GM12878 (cell line): Measurements from ENCODE around the gene GNA15. TPM values are rescaled to one million over a fixed set of nuclear protein-coding genes. Genes with fewer than 3 reads are reported as not detected.
A peak's percentile ranks its signal among the peaks of the same experiment; 100 is the strongest.

Source experiments
- ATAC-seq: fragments of 200-7000 bp; cut with Tn5 transposase; 3 replicates; pipeline ENCODE4 v1.9.1; 2020; ENCODE audit warnings: mild to moderate bottlenecking, moderate library complexity
- BruUV-seq: library from RNA; stranded (reverse); fragments of 400-500 nt; replicated peaks from 2 replicates; lab custom pipeline; 2021; lab: Mats Ljungman, UMichigan
- CTCF ChIA-PET: fragments of 300-600 bp; sonication (Branson Sonifier 250); formaldehyde crosslinking; extraction: SDS; loops from one replicate; lab custom pipeline; 2021; ENCODE audit warnings: inconsistent platforms; lab: Yijun Ruan, JAX
- POLR2A ChIA-PET: fragments of 350-600 bp; formaldehyde crosslinking; extraction: SDS; loops from one replicate; lab custom pipeline; 2021; ENCODE audit warnings: inconsistent platforms; lab: Charles Lee
- RAD21 ChIA-PET: fragments of 300-600 bp; sonication (Branson Sonifier 250); formaldehyde crosslinking; loops from one replicate; lab custom pipeline; 2023; ENCODE audit warnings: antibody characterized with exemption; ENCODE audit not compliant: unreplicated experiment; lab: Charles Lee
- SMC1A ChIA-PET: fragments of 300-600 bp; sonication (Branson Sonifier 250); formaldehyde crosslinking; loops from one replicate; lab custom pipeline; 2023; ENCODE audit not compliant: unreplicated experiment, uncharacterized antibody; lab: Charles Lee
- DNase-seq: peaks from one replicate; pipeline ENCODE4 v3.0.0-alpha.2; 2011; ENCODE audit warnings: low read depth, low spot score
- FAIRE-seq: peaks from 3 replicates; lab custom pipeline; 2011; peaks lifted over from hg19 to GRCh38; lab: Jason Lieb, UNC
- H2AFZ ChIP-seq: 2 replicates; pipeline ENCODE4 v1.6.0; 2011; ENCODE audit warnings: low read depth, low read length, control low read depth; ENCODE audit not compliant: control insufficient read depth
- H3K27ac ChIP-seq: 2 replicates; pipeline ENCODE4 v1.5.1; 2011; ENCODE audit warnings: control low read depth; ENCODE audit not compliant: control insufficient read depth, insufficient read depth
- H3K27me3 ChIP-seq, 2 experiments: replicated peaks in 1 of 2; 2 replicates each; pipeline versions ENCODE4 v1.6.0 to v1.6.1; 2011; ENCODE audit warnings: low read length in 1 of 2; ENCODE audit not compliant: control insufficient read depth in 2 of 2, insufficient read depth in 2 of 2
- H3K36me3 ChIP-seq, 2 experiments: 2 replicates each; pipeline ENCODE4 v1.5.1; 2011; ENCODE audit warnings: low read length in 1 of 2; ENCODE audit not compliant: control insufficient read depth in 2 of 2, insufficient read depth in 2 of 2
- H3K4me1 ChIP-seq: 2 replicates; pipeline ENCODE4 v1.6.1; 2011; ENCODE audit warnings: mild to moderate bottlenecking, low read length, moderate library complexity, mixed read lengths; ENCODE audit not compliant: control insufficient read depth, insufficient read depth
- H3K4me2 ChIP-seq: 2 replicates; pipeline ENCODE4 v1.6.0; 2011; ENCODE audit warnings: control low read depth; ENCODE audit not compliant: control insufficient read depth, insufficient read depth
- H3K4me3 ChIP-seq: fragments of 200-600 bp; sonication (generic); 2 replicates; pipeline ENCODE4 v1.5.1; 2016
- H3K79me2 ChIP-seq: 2 replicates; pipeline ENCODE4 v1.6.0; 2011; ENCODE audit warnings: low read length; ENCODE audit not compliant: control insufficient read depth, insufficient read depth
- H3K9ac ChIP-seq: 2 replicates; pipeline ENCODE4 v1.8.0; 2011; ENCODE audit warnings: low read length, control low read depth, mixed read lengths; ENCODE audit not compliant: control insufficient read depth, insufficient read depth
- H3K9me3 ChIP-seq: replicated peaks from 3 replicates; pipeline ENCODE4 v1.5.1; 2011; ENCODE audit warnings: mild to moderate bottlenecking, low read length; ENCODE audit not compliant: control insufficient read depth, insufficient read depth
- H4K20me1 ChIP-seq: 2 replicates; pipeline ENCODE4 v1.6.0; 2011; ENCODE audit not compliant: control insufficient read depth, insufficient read depth
- BACH1 ChIP-seq: fragments of 450-650 bp; IDR thresholded peaks from 2 replicates; pipeline ENCODE4 v1.6.1; 2017; ENCODE audit warnings: mild to moderate bottlenecking, borderline replicate concordance
- BMI1 ChIP-seq: fragments of 450-650 bp; IDR thresholded peaks from 2 replicates; pipeline ENCODE4 v1.6.1; 2016; ENCODE audit warnings: mild to moderate bottlenecking, moderate library complexity, borderline replicate concordance
- CTCF ChIP-seq, 3 experiments: IDR thresholded peaks in 2 of 3; conservative IDR thresholded peaks in 1 of 3; 2 replicates each; pipeline ENCODE4 v1.5.1; 2011; ENCODE audit warnings: low read depth in 3 of 3, low read length in 3 of 3, mild to moderate bottlenecking in 3 of 3, control low read depth in 2 of 3, moderate library complexity in 2 of 3, inconsistent platforms in 1 of 3, mixed read lengths in 1 of 3; ENCODE audit not compliant: control insufficient read depth in 2 of 3, insufficient read depth in 1 of 3; ENCODE audit errors: extremely low read depth in 1 of 3
- EGR1 ChIP-seq, 2 experiments: IDR thresholded peaks; 1 replicate in 1 of 2; 2 replicates in 1 of 2; pipeline ENCODE4 v1.6.1; 2011 to 2012; ENCODE audit warnings: low read depth in 2 of 2, low read length in 2 of 2, borderline replicate concordance in 1 of 2, mild to moderate bottlenecking in 1 of 2, moderate library complexity in 1 of 2
- FOXK2 ChIP-seq: fragments of 450-650 bp; IDR thresholded peaks from 2 replicates; pipeline ENCODE4 v1.6.1; 2017; ENCODE audit warnings: mild to moderate bottlenecking, moderate library complexity
- KAT2A ChIP-seq: conservative IDR thresholded peaks from 2 replicates; pipeline ENCODE4 v1.6.1; 2011; ENCODE audit warnings: low read depth, low read length; ENCODE audit not compliant: control insufficient read depth
- KDM1A ChIP-seq: fragments of 200-600 bp; sonication (generic); IDR thresholded peaks from 2 replicates; pipeline ENCODE4 v1.6.1; 2016; ENCODE audit warnings: borderline replicate concordance
- NFXL1 ChIP-seq: fragments of 450-650 bp; IDR thresholded peaks from 2 replicates; pipeline ENCODE4 v1.6.1; 2017; ENCODE audit warnings: antibody characterized with exemption, mild to moderate bottlenecking, borderline replicate concordance
- NFYA ChIP-seq: IDR thresholded peaks from 2 replicates; pipeline ENCODE4 v1.6.1; 2011; ENCODE audit warnings: low read depth, mild to moderate bottlenecking, low read length, improper control_type of control experiment, borderline replicate concordance
- PAX8 ChIP-seq: fragments of 450-650 bp; IDR thresholded peaks from 2 replicates; pipeline ENCODE4 v1.6.1; 2017; ENCODE audit warnings: mild to moderate bottlenecking, moderate library complexity
- RCOR1 ChIP-seq: conservative IDR thresholded peaks from 2 replicates; pipeline ENCODE4 v1.6.1; 2012; ENCODE audit warnings: low read depth, low read length, improper control_type of control experiment
- RELB ChIP-seq: fragments of 450-650 bp; IDR thresholded peaks from 2 replicates; pipeline ENCODE4 v1.6.1; 2017; ENCODE audit warnings: low read depth, mild to moderate bottlenecking, moderate library complexity
- RUNX3 ChIP-seq: IDR thresholded peaks from 2 replicates; pipeline ENCODE4 v1.6.1; 2012; ENCODE audit warnings: low read length, inconsistent platforms
- SIX5 ChIP-seq: IDR thresholded peaks from 2 replicates; pipeline ENCODE4 v1.6.1; 2011; ENCODE audit warnings: mild to moderate bottlenecking, low read depth, low read length, moderate library complexity; ENCODE audit not compliant: severe bottlenecking
- SMARCA5 ChIP-seq: fragments of 450-650 bp; IDR thresholded peaks from 2 replicates; pipeline ENCODE4 v1.6.1; 2017; ENCODE audit warnings: mild to moderate bottlenecking
- TCF12 ChIP-seq: IDR thresholded peaks from 2 replicates; pipeline ENCODE4 v1.6.1; 2011; ENCODE audit warnings: low read depth, mild to moderate bottlenecking, low read length
- WRNIP1 ChIP-seq: IDR thresholded peaks from 2 replicates; pipeline ENCODE4 v1.6.1; 2011; ENCODE audit warnings: low read depth, low read length, improper control_type of control experiment, borderline replicate concordance
- WGBS: methylation state at CpG from one replicate; pipeline ENCODE4 v1.1.6; 2016; ENCODE audit warnings: low lambda C conversion rate; ENCODE audit not compliant: insufficient replicate concordance, insufficient coverage; ENCODE audit errors: missing lambda C conversion rate; 5-methylcytosine and 5-hydroxymethylcytosine counted together
- in situ Hi-C: fragments of 300-500 bp; cut with MboI; formaldehyde crosslinking; loops from 9 replicates; pipeline ENCODE4 v1.14.3; 2018; ENCODE audit warnings: mixed read lengths
- intact Hi-C: fragments of 100-400 bp; cut with micrococcal nuclease; formaldehyde crosslinking; loops from one replicate; pipeline ENCODE4 v1.14.2; 2022; ENCODE audit not compliant: unreplicated experiment
- polyA plus RNA-seq, 11 experiments: library from polyadenylated mRNA; depleted of rRNA in 4 of 11; unstranded in 6 of 11; stranded (reverse) in 5 of 11; fragments of >200 nt; fragmentation: Nextera tagmentation in 4 of 11; fragmentation: Illumina TruSeq in 1 of 11; extraction: Ambion mirVana in 4 of 11; extraction: Trizol in 1 of 11; gene quantifications; 1 replicate in 1 of 11; 2 replicates in 10 of 11; pipeline versions ENCODE4 v1.2.1 to v1.2.3, GENCODE V29; 2011 to 2016; ENCODE audit warnings: inconsistent platforms in 2 of 11, missing spikeins in 2 of 11, low read depth in 1 of 11
- total RNA-seq, 4 experiments: library from RNA; depleted of rRNA in 3 of 4; stranded (reverse); fragments of >200 nt in 3 of 4; fragmentation: Illumina TruSeq in 1 of 4; extraction: Trizol in 1 of 4; gene quantifications; 2 replicates each; pipeline versions ENCODE4 v1.2.1 to v1.2.3, GENCODE V29; 2013 to 2021

GNA15 gene
- total and polyA plus RNA-seq, 10 of the 15 experiments (the other 5 are each of a cell fraction or from before 2014, with no cell fraction given), result 0.42 to 18.0 (median 9.4) TPM

DNA sequence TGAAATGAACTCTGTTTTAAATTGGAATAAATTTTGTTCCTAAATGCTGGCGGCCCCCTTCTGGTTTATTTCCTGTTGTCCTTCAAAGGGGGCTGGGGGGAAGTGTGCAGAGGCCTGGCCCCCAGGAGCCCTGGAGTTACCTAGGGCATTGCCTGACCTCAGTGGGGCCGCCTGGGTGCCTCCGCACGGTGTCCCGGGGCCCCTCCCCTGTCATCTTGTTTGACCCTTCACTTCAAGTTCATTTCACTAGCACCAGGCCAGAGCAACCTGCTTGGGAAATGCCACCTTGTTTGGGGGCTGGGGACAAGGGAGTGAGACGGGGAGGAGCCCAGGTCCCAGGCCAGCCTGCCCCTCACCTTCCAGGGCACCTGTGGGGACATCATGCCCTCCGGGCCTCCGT is 11.9 kb upstream of the GNA15 start (continued):
- no peak for TF ChIP-seq RELB
- no peak for TF ChIP-seq SIX5
- TF ChIP-seq BACH1, result no peak
- no peak for TF ChIP-seq EGR1 (IDR thresholded peaks at IDR 0.05; ENCODE audit: borderline replicate concordance in 1 of 2, low read depth in 2 of 2, low read length in 2 of 2)
- TF ChIP-seq NFYA, result no peak
- no peak for TF ChIP-seq RCOR1
- no peak for TF ChIP-seq KDM1A
- no peak for TF ChIP-seq FOXK2
- no peak for TF ChIP-seq PAX8

DNA sequence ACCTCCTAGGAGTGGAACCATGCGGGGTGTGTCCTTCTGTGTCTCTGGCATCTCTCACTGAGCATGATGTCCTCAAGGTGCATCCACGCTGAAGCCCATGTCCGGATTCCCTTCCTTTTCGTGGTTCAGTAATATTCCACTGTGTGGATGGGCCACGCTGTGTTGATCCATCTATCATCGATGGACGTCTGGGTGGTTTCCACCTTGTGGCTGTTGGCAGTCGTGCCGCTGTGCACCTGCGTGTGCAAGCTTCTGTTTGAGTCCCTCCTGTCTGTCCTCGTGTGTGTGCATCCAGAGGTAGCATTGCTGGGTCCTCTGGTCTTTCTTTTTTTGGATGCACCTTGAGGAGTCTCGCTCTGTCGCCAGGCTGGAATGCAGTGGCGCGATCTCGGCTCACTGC is 11.2 kb upstream of the GNA15 start:
- Histone ChIP-seq H3K4me2 (peak overlapping the region; percentile 74; the same call in 1 of the 2 replicates), H3K9ac (no peak overlapping the region), H3K4me1 (peaks cover 17% of the 10 kb centered on the region), H3K36me3 (no peaks in the 10 kb centered on the region), H3K9me3 (no peaks in the 10 kb centered on the region), H3K27me3 (no peaks in the 10 kb centered on the region), H2AFZ (no peak overlapping the region), H4K20me1 (no peaks in the 10 kb centered on the region), H3K4me3 (no peak overlapping the region), H3K79me2 (no peaks in the 10 kb centered on the region), H3K27ac (no peak overlapping the region)
- intact Hi-C loops (loop anchor here (10.0 kb wide), 1 partner anchor 50 kb away; no protein-coding TSS in a partner anchor), in situ Hi-C loops (no loop called here)
- RAD21 ChIA-PET, result interaction anchor here (0.6 to 1.6 kb wide), 6 partner anchors 16 to 162 kb away, joined by 3 to 5 read pairs (median 3); no protein-coding TSS in a partner anchor
- DNase-seq (no peak), FAIRE-seq (no peak), ATAC-seq (peak; percentile 59)
- BruUV-seq, result no TSS peak
- TF ChIP-seq NFXL1, result no peak
- TF ChIP-seq TCF12, result 0 out of 2 replicates have a peak, but pooled peaks have one; percentile 28
- no peak for TF ChIP-seq RUNX3
- 0 out of 6 replicates have a peak, but pooled peaks of 2 of the 3 experiments have one; percentile 3 to 7 for TF ChIP-seq CTCF (IDR thresholded peaks at IDR 0.05 in 2 of 3, conservative IDR thresholded peaks at IDR 0.05 in 1 of 3; ENCODE audit: control insufficient read depth in 2 of 3, extremely low read depth in 1 of 3, insufficient read depth in 1 of 3, low read depth in 3 of 3, low read length in 3 of 3)
- no peak for TF ChIP-seq RCOR1
- TF ChIP-seq SMARCA5, result 0 out of 2 replicates have a peak, but pooled peaks have one; percentile 55
- TF ChIP-seq KAT2A, result no peak
- no peak for TF ChIP-seq WRNIP1
- TF ChIP-seq BMI1, result no peak
- POLR2A ChIA-PET, result interaction anchor here (0.6 to 1.6 kb wide), 2 partner anchors 16 to 89 kb away, joined by 3 to 6 read pairs; no protein-coding TSS in a partner anchor
- WGBS, result 24% methylated on average over 16 of the region's 16 CpGs
- SMC1A ChIA-PET, result interaction anchor here (0.6 to 1.5 kb wide), 7 partner anchors 8 to 40 kb away, joined by 3 to 7 read pairs (median 4); partner anchors contain the start of gene GNA15
- CTCF ChIA-PET, result interaction anchor here (1.1 to 3.6 kb wide), 8 partner anchors 15 to 174 kb away, joined by 3 to 52 read pairs (median 7); no protein-coding TSS in a partner anchor
